ENCODE data around the gene ZFPM1. TPM values are rescaled to one million over a fixed set of nuclear protein-coding genes. Genes with fewer than 3 reads are reported as not detected.

The ZFPM1 gene
- total RNA-seq, 1 experiment from 2014 or later: 14.6 TPM

DNA sequence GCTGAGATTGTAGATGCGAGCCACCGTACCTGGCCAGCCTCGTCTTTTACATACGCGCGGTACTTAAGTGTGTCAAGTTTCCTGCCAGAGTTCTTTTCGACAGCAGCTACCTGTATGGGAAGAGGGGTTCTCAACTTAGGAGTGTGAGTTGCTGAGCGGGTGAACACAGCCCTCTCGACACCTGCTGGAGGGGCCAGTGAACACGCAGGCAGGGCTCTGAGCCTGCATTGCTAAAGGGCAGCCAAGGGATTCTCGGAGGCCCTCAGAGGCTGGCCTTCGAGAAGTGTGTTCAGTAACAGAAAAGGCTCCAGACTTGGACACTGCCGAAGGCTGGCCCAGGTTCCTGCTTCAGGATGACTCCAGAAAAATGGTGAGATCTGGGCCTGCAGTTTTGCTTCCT lies 123.2 kb downstream of the ZFPM1 start:
- Histone ChIP-seq H3K4me3 (replicated peaks in 1 of 2; ENCODE audit: low read depth in 1 of 2, low read length in 2 of 2) (no peak overlapping the region), H3K9me2 (ENCODE audit: insufficient read depth) (no peaks in the 10 kb centered on the region), H3K36me3 (ENCODE audit: control insufficient read depth in 1 of 2, insufficient read depth in 2 of 2, low read length in 2 of 2) (peaks cover 48 to 59% of the 10 kb centered on the region in 2 experiments), H2AFZ (ENCODE audit: low read depth, low read length, poor library complexity, severe bottlenecking) (no peak overlapping the region), H3K9me3 (ENCODE audit: control insufficient read depth in 1 of 2, insufficient read depth in 1 of 2, low read depth in 1 of 2, low read length in 2 of 2) (no peaks in the 10 kb centered on the region), H3K27me3 (ENCODE audit: insufficient read depth, low read length) (no peaks in the 10 kb centered on the region), H3K27ac (ENCODE audit: low read depth, low read length) (no peak overlapping the region), H3K79me2 (ENCODE audit: insufficient read depth, low read length) (peaks cover 100% of the 10 kb centered on the region), H3K4me2 (ENCODE audit: low read length) (no peak overlapping the region), H4K20me1 (ENCODE audit: insufficient read depth) (0 out of 2 replicates have a peak, but pooled peaks cover 10% of the 10 kb centered on the region), H3K9ac (ENCODE audit: low read length) (no peak overlapping the region), H3K4me1 (ENCODE audit: control insufficient read depth in 1 of 2, insufficient read depth in 2 of 2, low read length in 2 of 2) (peaks cover 6 to 8% of the 10 kb centered on the region in 2 experiments)
- ChIA-PET RAD21 (ENCODE audit: low non-redundant PET in 1 of 2, low total read pairs in 2 of 2, uncharacterized antibody in 2 of 2, unreplicated experiment in 2 of 2) (no interaction called here), CTCF (no interaction called here), POLR2A (no interaction called here)
- DNase-seq (ENCODE audit: low read depth, low spot score): no peak
- TF ChIP-seq YY1 (IDR thresholded peaks at IDR 0.05; ENCODE audit: extremely low read depth, insufficient replicate concordance, low read depth, low read length): no peak
- TF ChIP-seq CEBPB (IDR thresholded peaks at IDR 0.05; ENCODE audit: low read depth): no peak
- no peak for TF ChIP-seq EZH2phosphoT487 (IDR thresholded peaks at IDR 0.05; ENCODE audit: borderline replicate concordance)
- no peak for TF ChIP-seq POLR2A (IDR thresholded peaks at IDR 0.05; ENCODE audit: borderline replicate concordance, extremely low read depth, insufficient read depth, insufficient read length)
- TF ChIP-seq, protein P1, sequence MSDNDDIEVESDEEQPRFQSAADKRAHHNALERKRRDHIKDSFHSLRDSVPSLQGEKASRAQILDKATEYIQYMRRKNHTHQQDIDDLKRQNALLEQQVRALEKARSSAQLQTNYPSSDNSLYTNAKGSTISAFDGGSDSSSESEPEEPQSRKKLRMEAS (IDR thresholded peaks at IDR 0.05): no peak
- TF ChIP-seq POLR2AphosphoS5 (IDR thresholded peaks at IDR 0.05; ENCODE audit: low read depth, low read length): no peak
- TF ChIP-seq, protein P2, sequence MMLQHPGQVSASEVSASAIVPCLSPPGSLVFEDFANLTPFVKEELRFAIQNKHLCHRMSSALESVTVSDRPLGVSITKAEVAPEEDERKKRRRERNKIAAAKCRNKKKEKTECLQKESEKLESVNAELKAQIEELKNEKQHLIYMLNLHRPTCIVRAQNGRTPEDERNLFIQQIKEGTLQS (IDR thresholded peaks at IDR 0.05): no peak
- TF ChIP-seq ZNF274 (IDR thresholded peaks at IDR 0.05; ENCODE audit: low read depth, low read length): no peak
- no peak for TF ChIP-seq TCF7L2 (IDR thresholded peaks at IDR 0.05; ENCODE audit: borderline replicate concordance, extremely low read depth, insufficient read depth, insufficient read length)
- no peak for TF ChIP-seq ELF1 (IDR thresholded peaks at IDR 0.05; ENCODE audit: borderline replicate concordance, low read depth)
- TF ChIP-seq, protein P3, sequence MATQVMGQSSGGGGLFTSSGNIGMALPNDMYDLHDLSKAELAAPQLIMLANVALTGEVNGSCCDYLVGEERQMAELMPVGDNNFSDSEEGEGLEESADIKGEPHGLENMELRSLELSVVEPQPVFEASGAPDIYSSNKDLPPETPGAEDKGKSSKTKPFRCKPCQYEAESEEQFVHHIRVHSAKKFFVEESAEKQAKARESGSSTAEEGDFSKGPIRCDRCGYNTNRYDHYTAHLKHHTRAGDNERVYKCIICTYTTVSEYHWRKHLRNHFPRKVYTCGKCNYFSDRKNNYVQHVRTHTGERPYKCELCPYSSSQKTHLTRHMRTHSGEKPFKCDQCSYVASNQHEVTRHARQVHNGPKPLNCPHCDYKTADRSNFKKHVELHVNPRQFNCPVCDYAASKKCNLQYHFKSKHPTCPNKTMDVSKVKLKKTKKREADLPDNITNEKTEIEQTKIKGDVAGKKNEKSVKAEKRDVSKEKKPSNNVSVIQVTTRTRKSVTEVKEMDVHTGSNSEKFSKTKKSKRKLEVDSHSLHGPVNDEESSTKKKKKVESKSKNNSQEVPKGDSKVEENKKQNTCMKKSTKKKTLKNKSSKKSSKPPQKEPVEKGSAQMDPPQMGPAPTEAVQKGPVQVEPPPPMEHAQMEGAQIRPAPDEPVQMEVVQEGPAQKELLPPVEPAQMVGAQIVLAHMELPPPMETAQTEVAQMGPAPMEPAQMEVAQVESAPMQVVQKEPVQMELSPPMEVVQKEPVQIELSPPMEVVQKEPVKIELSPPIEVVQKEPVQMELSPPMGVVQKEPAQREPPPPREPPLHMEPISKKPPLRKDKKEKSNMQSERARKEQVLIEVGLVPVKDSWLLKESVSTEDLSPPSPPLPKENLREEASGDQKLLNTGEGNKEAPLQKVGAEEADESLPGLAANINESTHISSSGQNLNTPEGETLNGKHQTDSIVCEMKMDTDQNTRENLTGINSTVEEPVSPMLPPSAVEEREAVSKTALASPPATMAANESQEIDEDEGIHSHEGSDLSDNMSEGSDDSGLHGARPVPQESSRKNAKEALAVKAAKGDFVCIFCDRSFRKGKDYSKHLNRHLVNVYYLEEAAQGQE (IDR thresholded peaks at IDR 0.05; ENCODE audit: low read depth): no peak
- TF ChIP-seq SRF (IDR thresholded peaks at IDR 0.05; ENCODE audit: low read depth): no peak
- TF ChIP-seq RAD21 (IDR thresholded peaks at IDR 0.05; ENCODE audit: low read depth): no peak
- no peak for TF ChIP-seq CBX3 (IDR thresholded peaks at IDR 0.05; ENCODE audit: low read depth)
- TF ChIP-seq SP1 (IDR thresholded peaks at IDR 0.05; ENCODE audit: low read depth): no peak
- no peak for ATAC-seq
- no TSS peak for BruUV-seq (replicated peaks)
- intact Hi-C loops (cut with micrococcal nuclease): no loop called here

All from HCT116 (cell line).